Panc1 (cell line): ENCODE measurements around the gene IGFALS. TPM values are rescaled to one million over a fixed set of nuclear protein-coding genes. Genes with fewer than 3 reads are reported as not detected.
A peak's percentile ranks its signal among the peaks of the same experiment; 100 is the strongest.

ENCODE experiments used
- ATAC-seq: fragments of 200-7000 bp; cut with Tn5 transposase; 2 replicates; pipeline ENCODE4 v1.9.1; 2020; ENCODE audit warnings: mild to moderate bottlenecking, moderate library complexity
- BruUV-seq: library from RNA; stranded (reverse); fragments of 400-500 nt; replicated peaks from 2 replicates; lab custom pipeline; 2021; lab: Mats Ljungman, UMichigan
- CTCF ChIA-PET: fragments of 300-600 bp; sonication (Branson Sonifier 250); formaldehyde crosslinking; loops from one replicate; lab custom pipeline; 2022; ENCODE audit warnings: antibody characterized with exemption; lab: Charles Lee
- POLR2A ChIA-PET: fragments of 300-600 bp; sonication (Branson Sonifier 250); formaldehyde crosslinking; loops from one replicate; lab custom pipeline; 2022; ENCODE audit warnings: antibody characterized with exemption; lab: Charles Lee
- DNase-seq: peaks from one replicate; pipeline ENCODE4 v3.0.0-alpha.2; 2010; ENCODE audit warnings: low read depth, low spot score
- H3K27ac ChIP-seq: 2 replicates; pipeline ENCODE4 v1.5.1; 2011; ENCODE audit warnings: mild to moderate bottlenecking, low read length, inconsistent platforms
- H3K27me3 ChIP-seq: fragments of 200-500 bp; sonication (Bioruptor generic); 2 replicates; pipeline ENCODE4 v1.6.0; 2014; ENCODE audit warnings: low read length, inconsistent platforms; ENCODE audit not compliant: control insufficient read depth, insufficient read depth
- H3K36me3 ChIP-seq: fragments of 200-500 bp; sonication (Bioruptor generic); 2 replicates; pipeline ENCODE4 v1.5.1; 2014; ENCODE audit warnings: inconsistent platforms, mild to moderate bottlenecking, low read length, moderate library complexity; ENCODE audit not compliant: control insufficient read depth, insufficient read depth
- H3K4me1 ChIP-seq: 2 replicates; pipeline ENCODE4 v1.5.1; 2011; ENCODE audit warnings: inconsistent platforms, mild to moderate bottlenecking, low read length, moderate library complexity; ENCODE audit not compliant: control insufficient read depth, insufficient read depth
- H3K4me3 ChIP-seq, 2 experiments: 2 replicates each; pipeline ENCODE4 v1.5.1; 2011 to 2012; ENCODE audit warnings: low read depth in 2 of 2, low read length in 2 of 2, mild to moderate bottlenecking in 2 of 2, inconsistent platforms in 1 of 2, moderate library complexity in 1 of 2
- H3K9me3 ChIP-seq: fragments of 200-500 bp; sonication (Bioruptor generic); 2 replicates; pipeline ENCODE4 v1.5.1; 2014; ENCODE audit warnings: low read depth, mild to moderate bottlenecking, inconsistent platforms, low read length, moderate library complexity; ENCODE audit not compliant: control insufficient read depth, insufficient read depth
- CTCF ChIP-seq: fragments of 450-650 bp; IDR thresholded peaks from 2 replicates; pipeline ENCODE4 v1.5.1; 2017; ENCODE audit warnings: mild to moderate bottlenecking
- POLR2AphosphoS5 ChIP-seq: IDR thresholded peaks from 2 replicates; pipeline ENCODE4 v1.6.1; 2012; ENCODE audit warnings: mild to moderate bottlenecking, low read depth, low read length, moderate library complexity
- REST ChIP-seq, 2 experiments: IDR thresholded peaks; 2 replicates each; pipeline ENCODE4 v1.6.1; 2011 to 2012; ENCODE audit warnings: low read depth in 2 of 2, control low read depth in 1 of 2, low read length in 1 of 2, mild to moderate bottlenecking in 1 of 2, moderate library complexity in 1 of 2; ENCODE audit not compliant: insufficient read depth in 1 of 2
- SIN3A ChIP-seq: IDR thresholded peaks from 2 replicates; pipeline ENCODE4 v1.6.1; 2012; ENCODE audit warnings: low read depth, mild to moderate bottlenecking, low read length, moderate library complexity, borderline replicate concordance; ENCODE audit not compliant: insufficient read depth
- TCF7L2 ChIP-seq: IDR thresholded peaks from 2 replicates; pipeline ENCODE4 v1.6.1; 2011; ENCODE audit warnings: mild to moderate bottlenecking, low read depth, low read length, inconsistent platforms
- in situ Hi-C: cut with HindIII; loops from 2 replicates; pipeline ENCODE4 v1.10.0; 2016; ENCODE audit warnings: low sequenced_read_pairs, low pct_unique_long_range_greater_than_20kb
- intact Hi-C: fragments of 100-400 bp; cut with micrococcal nuclease; formaldehyde crosslinking; loops from one replicate; pipeline ENCODE4 v1.10.0; 2022; ENCODE audit not compliant: unreplicated experiment
- total RNA-seq: library from RNA; stranded (reverse); gene quantifications from one replicate; pipeline ENCODE4 v1.2.1, GENCODE V29; 2021; ENCODE audit not compliant: unreplicated experiment

Gene IGFALS
- total RNA-seq, 1 experiment from 2014 or later, result 0.10 TPM

- Histone ChIP-seq H3K36me3 (no peaks in the 10 kb centered on the region; the same call in 1 of the 2 replicates), H3K9me3 (no peaks in the 10 kb centered on the region), H3K27me3 (no peaks in the 10 kb centered on the region), H3K4me3 (peak within 1 kb of the TSS; percentile 60 to 71), H3K4me1 (peaks cover 39% of the 10 kb centered on the region), H3K27ac (peak within 1 kb of the TSS; percentile 95)
- ATAC-seq (no peak), DNase-seq (no peak)
- POLR2A ChIA-PET, result no interaction called here
- CTCF ChIA-PET, result interaction anchor here (0.7 kb wide), 1 partner anchor 308 kb away, joined by 10 read pairs; no protein-coding TSS in a partner anchor
- intact Hi-C loops, result loop anchor here (10.0 kb wide), 1 partner anchor 1088 kb away; the partner anchor contains the start of genes JMJD8 and STUB1
- in situ Hi-C loops, result no loop called here
- TF ChIP-seq REST (IDR thresholded peaks at IDR 0.05; ENCODE audit: insufficient read depth in 1 of 2, low read depth in 2 of 2, low read length in 1 of 2) (no peak), SIN3A (no peak), POLR2AphosphoS5 (no peak), CTCF (no peak), TCF7L2 (no peak)
- no TSS peak for BruUV-seq
These were observed 21.1 kb downstream of the IGFALS start, which contains the start of gene EME2 for GRCh38 chr16:1772362-1772907. TSS of gene EME2 (plus strand) at chr16:1772810. CDS start at chr16:1773228, 418 bp downstream.

- in situ Hi-C loops, result no loop called here
- TF ChIP-seq TCF7L2, result no peak
- peak; percentile 61; the same call in 1 of the 2 replicates for TF ChIP-seq POLR2AphosphoS5
- no peak for TF ChIP-seq REST (IDR thresholded peaks at IDR 0.05; ENCODE audit: insufficient read depth in 1 of 2, low read depth in 2 of 2, low read length in 1 of 2)
- TF ChIP-seq SIN3A, result no peak
- no peak for TF ChIP-seq CTCF
- CTCF ChIA-PET, result no interaction called here
- DNase-seq, result no peak
- Histone ChIP-seq H3K27ac (peak overlapping the region; percentile 95), H3K36me3 (no peaks in the 10 kb centered on the region; the same call in 1 of the 2 replicates), H3K27me3 (no peaks in the 10 kb centered on the region), H3K4me3 (peak overlapping the region; percentile 60 to 71), H3K9me3 (no peaks in the 10 kb centered on the region), H3K4me1 (peaks cover 36% of the 10 kb centered on the region)
- intact Hi-C loops, result loop anchor here (10.0 kb wide), 1 partner anchor 1087 kb away; the partner anchor contains the start of genes JMJD8 and STUB1
- POLR2A ChIA-PET, result no interaction called here
- BruUV-seq, result TSS peak; percentile 98
- no peak for ATAC-seq
These were observed 21.6 kb downstream of the IGFALS start for GRCh38 chr16:1771864-1772361.
